Measurements from ENCODE around the gene TTLL6. TPM values are rescaled to one million over a fixed set of nuclear protein-coding genes. Genes with fewer than 3 reads are reported as not detected.
A peak's percentile ranks its signal among the peaks of the same experiment; 100 is the strongest.
"Not testable (repeated sequence)": the region's sequence is repeated elsewhere in the genome, so short reads cannot be mapped to it uniquely, and the experiment has no call there.

The TTLL6 gene
- under 1 TPM; 0.14 to 0.64 (median 0.40) TPM for polyA plus RNA-seq (ENCODE audit: insufficient read length in 3 of 3)

DNA sequence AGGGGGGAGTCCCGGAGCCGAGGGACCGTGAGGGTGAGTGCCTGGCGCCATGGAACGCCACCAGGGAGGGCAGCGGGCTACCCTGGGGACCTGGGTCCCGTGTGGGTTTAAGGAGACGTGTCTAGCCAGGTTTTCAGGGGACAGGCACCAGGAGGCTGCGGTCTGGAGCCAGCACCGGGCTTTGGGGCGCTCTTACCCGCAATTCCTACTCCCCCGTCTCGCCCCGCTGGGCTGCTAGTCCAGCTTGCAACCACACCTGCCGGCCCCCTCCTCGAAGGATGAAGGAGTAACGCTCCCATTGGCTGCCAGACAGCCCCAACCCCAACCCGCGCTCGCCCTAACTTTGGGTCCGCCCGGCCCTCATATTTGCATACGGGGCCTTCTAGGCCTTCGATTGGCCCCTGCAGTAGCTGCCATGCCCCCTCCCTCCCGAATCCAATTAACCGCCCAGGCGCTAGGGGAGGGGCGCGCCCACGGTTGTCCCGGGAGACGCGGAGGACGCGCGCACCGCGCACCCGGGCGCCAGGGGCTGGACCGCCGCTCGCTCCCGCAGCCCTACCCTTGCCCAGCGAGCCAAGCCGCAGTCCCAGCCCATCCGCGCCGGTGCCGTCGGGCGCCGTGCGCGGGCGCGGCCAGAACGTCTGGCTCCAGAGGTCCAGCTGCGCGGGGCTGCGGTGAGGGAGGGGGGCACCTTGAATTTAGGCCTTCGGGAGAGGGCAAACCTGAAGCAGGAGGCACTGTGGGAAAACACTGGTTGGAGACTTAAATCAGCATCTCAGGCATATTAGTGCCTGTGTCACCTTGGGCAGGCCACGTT lies at the start of gene TTLL6:
TTLL6 (minus strand) TSS at position 456 of the 817 bp plus-strand sequence; CDS start at position 299, 157 bp downstream.
- peak in 1 of 3 donors; percentile 80 for DNase-seq (ENCODE audit: low read depth in 3 of 3, low spot score in 2 of 3)

DNA sequence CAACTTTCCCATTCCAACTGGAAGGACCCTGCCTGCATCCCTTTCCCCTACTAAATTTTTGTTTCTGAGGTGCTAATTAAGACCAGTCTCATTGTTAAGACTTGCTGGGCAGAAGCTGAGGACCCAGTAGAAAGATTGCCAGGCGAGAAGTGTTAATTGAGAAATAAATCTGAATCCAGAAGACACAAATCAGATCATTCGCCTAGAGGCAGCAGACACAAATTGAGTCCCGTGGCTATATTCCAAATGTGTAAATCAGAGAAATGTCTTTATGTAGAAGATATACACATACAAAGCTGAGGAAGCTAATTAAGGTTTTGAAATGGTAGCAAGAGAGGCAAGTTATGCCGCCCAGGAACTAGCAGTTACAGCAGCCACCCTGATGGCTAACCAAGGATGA lies 43.4 kb upstream of the TTLL6 start:
- DNase-seq (ENCODE audit: low read depth in 3 of 3, low spot score in 2 of 3), result no peak

DNA sequence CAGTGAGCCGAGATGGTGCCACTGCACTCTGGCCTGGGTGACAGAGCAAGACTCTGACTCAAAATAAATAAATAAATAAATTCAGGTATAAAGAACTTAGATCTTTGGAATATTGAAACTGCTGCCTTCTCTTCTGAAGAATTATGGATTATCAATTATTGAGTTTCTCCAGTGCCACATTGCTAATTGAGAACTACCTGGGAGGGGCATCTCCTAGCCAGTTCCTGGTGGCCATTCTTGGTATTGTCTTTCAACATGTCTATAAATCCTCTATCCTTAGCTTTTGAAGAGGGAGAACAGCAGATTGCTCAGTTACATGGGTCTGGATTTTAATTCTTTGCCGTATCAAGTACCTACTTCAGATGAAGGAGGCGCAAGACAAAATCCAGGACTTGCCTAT lies 43.0 kb upstream of the TTLL6 start:
- no peak for DNase-seq (ENCODE audit: low read depth in 3 of 3, low spot score in 2 of 3)

DNA sequence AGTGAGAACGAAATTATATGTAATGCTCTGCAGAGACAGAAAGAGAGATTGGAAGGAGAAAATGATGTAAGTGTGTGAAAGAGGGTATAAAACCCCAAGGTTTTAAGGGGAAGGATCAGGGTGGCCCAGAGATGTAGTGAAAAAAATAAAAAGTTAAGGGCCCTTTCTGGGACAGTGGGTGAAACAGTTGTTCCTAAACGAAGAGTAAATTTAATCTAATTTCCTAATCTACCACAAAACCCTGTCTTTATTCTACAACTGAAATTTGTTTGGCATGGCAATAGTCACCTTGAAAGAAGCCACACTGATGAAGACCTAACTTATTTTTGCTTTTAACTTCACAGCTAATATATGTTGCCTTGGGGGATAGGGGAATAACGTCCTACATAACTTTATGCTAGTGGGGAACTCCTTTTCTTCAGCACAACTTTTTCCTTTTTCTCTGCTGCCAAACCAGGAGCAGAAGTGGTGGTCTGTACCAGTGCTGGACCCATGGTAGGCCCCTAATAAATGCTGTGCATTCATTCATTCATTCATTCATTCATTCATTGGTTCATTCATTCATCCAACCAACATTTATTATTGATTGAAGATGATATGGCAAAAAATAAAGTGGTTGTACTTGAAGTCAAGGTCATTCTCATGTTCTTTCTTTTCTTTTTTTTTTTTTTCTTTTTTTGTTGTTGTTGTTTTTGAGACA lies 39.2 kb upstream of the TTLL6 start:
- no peak for DNase-seq (ENCODE audit: low read depth in 3 of 3, low spot score in 2 of 3)

DNA sequence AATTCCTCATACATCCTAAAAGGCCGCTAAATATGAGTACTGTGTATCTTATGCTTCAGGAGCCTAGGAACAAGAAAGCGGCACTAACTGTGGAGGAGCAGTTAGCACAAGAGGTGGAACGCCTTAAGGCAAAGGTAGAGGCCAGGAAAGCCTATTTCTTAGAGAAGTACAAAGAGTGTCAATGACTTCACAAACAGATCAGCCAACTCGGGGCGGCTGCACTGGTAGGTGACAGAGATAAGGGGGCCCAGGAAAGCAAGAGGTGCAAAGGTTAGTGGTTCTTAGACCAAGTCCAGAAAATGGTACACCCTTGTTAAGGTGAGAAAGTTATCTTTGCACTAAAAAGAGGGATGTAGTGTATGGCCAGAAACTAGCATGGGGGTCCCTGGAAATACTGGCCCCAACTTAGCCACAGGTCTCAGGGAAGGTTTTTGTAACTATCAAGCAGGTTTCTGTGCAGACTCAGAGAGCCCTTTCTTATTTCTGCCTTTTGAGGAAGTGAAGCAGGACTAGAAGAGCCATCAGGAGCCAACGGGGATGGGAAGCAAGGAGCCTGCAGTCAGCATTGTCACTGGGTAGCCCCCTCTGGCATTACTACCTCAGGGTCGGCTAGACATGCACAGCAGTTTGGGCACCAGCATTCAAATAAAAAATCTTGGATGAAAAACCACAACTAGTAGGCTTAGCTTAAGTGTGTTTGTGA lies 37.9 kb upstream of the TTLL6 start:
- no peak for DNase-seq (ENCODE audit: low read depth in 3 of 3, low spot score in 2 of 3)

- no peak for DNase-seq (ENCODE audit: low read depth in 3 of 3, low spot score in 2 of 3)
Measured at GRCh38 chr17:48850792-48851323, 33.8 kb upstream of the TTLL6 start.

DNA sequence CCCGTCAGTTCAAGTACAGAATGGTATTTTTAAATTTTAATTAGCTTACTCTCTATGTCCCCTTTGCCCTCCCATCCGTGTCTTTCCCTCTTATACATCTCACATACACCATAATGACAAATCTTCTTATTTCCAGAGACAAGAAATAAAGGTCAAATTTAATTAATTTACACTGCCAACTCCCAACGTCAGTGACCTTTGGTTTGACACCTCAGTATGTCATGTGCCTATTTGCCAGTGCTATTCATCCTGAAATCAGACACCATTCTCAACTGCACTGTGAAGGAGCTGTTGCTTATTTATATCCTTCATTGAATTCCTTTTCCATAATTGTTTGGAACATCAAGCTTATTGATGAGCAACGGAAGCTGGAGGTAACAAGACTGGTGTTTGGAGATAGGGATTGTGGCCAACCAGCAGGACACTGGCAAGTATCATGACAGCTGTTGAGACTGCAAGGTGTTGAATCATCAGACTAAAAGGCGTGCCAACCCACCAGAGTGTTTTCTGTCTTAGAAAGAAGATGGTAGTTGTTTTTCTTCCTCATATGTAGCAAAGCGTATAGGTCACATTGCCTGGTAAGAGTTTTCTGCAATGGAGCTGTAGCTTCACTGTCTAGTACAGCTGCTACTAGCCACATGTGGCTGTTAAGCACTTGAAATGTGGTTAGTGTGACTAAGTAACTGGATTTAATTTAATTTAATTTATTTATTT lies 26.3 kb upstream of the TTLL6 start:
- no peak for DNase-seq (ENCODE audit: low read depth in 3 of 3, low spot score in 2 of 3)

DNA sequence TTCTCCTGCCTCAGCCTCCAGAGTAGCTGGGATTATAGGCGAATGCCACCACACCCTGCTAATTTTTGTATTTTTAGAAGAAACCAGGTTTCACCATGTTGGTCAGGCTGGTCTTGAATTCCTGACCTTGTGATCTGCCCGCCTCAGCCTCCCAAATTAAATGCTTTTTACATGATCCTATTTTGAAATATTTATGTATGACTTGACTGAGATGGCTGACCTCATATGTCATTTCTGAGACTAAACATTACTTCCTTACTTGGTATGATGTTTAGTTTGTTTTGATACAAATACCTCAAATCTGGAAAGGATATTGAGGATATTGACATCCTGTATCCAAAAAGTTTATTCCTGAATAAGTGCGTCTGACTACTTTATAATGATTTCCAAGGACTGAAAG lies 25.7 kb upstream of the TTLL6 start:
- DNase-seq (ENCODE audit: low read depth in 3 of 3, low spot score in 2 of 3), result no peak

DNA sequence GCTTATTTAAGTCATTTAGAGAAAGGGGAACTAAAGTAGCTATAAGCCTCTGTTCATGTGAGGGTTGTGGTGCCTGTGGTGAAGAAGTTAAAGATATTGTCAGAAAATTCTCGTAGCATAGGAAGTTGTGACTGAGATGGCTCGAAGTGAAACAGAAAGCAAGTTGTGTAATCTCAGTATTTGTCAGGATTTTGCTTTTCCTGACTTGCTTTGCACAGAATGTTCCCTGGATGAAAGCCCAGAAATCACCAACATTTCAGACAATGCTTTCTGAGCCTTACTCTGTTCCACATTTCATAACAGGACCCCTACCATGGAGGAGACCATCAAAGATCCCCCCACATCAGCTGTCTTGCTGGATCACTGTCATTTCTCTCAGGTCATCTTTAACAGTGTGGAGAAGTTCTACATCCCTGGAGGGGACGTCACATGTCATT lies 24.4 kb upstream of the TTLL6 start:
- no peak for DNase-seq (ENCODE audit: low read depth in 3 of 3, low spot score in 2 of 3)

GRCh38 chr17:48840441-48840840 lies 23.4 kb upstream of the TTLL6 start:
- DNase-seq (ENCODE audit: low read depth in 3 of 3, low spot score in 2 of 3), result no peak

DNA sequence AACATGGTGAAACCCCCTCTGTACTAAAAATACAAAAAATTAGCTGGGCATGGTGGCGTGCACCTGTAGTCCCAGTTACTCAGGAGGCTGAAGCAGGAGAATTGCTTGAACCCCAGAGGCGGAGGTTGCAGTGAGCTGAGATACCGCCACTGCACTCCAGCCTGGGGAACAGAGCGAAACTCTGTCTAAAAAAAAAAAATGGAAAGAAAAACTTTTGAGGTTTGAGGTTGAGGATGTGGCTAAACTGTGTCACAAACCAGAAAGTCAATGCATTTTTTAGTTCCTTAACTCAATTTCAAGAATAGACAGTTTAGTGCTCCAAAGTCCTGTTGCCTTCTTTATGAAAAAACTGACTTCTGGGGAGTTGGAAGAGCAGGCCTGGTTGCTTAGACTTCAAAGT lies 20.4 kb upstream of the TTLL6 start:
- DNase-seq (ENCODE audit: low read depth in 3 of 3, low spot score in 2 of 3), result not testable (repeated sequence)

GRCh38 chr17:48835971-48836370 lies 18.9 kb upstream of the TTLL6 start:
- DNase-seq (ENCODE audit: low read depth in 3 of 3, low spot score in 2 of 3), result no peak

DNA sequence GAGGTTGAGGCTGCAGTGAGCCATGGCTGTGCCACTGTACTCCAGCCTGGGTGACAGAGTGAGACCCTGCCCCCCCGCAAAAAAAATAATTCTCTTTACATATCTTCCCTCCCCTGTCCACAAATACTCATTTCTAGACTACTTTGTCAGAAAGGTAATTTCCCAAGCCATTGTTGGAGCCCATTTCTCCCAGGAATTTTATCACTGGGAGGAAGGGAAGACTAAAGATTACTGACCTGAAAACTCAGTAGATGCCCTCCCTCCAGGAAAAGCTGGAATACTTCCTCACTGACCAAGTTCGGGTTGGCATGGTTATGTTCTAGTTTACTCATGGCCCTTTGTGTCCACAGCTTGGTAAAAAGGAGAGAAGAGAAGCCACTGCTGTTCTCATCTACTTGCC lies 17.9 kb upstream of the TTLL6 start:
- no peak for DNase-seq (ENCODE audit: low read depth in 3 of 3, low spot score in 2 of 3)

DNA sequence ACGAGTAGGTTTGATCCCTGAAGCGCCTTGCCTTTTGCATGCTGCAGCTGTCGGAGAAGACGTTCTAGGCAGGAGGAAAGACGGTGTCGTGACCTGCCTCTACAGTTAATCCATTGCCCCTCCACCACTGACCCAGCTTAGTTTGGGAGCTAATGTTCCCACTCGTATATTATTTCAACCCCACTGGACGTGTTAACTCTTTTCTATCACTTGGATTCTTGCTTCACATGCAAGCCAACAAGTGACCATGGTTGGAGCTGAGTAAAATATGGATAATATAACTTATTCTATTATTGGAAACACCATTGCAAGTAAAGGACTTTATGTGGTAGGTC lies 14.5 kb upstream of the TTLL6 start:
- DNase-seq (ENCODE audit: low read depth in 3 of 3, low spot score in 2 of 3), result no peak

DNA sequence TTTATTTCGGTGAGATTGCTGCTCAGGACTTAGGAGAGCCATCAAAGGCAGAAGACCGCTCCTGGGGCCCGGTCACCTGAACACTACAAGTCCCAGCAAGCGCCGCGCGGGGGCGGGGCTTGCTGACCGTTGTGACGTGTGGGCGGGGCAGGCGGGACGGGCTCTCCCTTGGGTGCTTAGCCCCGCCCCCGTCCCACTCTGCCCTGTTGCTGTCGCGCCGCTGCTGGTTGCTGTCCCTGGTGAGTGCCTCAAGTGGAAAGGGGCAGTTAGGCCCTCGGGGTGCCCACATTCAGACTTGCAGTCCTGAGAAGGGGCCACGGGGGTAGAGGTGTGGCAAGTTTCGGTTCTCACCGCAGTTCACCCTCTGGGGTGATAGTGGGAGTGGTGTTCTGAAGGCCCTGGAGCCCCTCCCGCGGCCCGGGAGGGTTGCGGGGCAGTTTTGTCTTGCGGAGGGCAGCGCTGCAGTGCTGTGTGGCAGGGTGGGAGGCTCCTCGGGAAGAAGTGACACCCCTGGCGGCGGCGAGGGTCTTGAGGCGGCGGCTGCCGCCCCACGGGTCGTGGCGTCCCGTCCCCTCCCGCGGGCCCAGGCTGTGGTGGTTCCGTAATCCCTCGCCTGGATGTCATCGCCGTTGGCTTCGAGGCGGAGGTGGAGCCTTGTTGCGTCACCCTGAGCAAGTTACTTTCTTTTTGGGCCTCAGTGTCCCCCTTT lies 14.0 kb upstream of the TTLL6 start, which contains the start of gene CALCOCO2:
CALCOCO2 (plus strand) TSS at position 196 of the 709 bp plus-strand sequence. CDS start 10,673 bp downstream, outside the sequence.
- DNase-seq (ENCODE audit: low read depth in 3 of 3, low spot score in 2 of 3), result peak; percentile 72 to 85 (median 83)

DNA sequence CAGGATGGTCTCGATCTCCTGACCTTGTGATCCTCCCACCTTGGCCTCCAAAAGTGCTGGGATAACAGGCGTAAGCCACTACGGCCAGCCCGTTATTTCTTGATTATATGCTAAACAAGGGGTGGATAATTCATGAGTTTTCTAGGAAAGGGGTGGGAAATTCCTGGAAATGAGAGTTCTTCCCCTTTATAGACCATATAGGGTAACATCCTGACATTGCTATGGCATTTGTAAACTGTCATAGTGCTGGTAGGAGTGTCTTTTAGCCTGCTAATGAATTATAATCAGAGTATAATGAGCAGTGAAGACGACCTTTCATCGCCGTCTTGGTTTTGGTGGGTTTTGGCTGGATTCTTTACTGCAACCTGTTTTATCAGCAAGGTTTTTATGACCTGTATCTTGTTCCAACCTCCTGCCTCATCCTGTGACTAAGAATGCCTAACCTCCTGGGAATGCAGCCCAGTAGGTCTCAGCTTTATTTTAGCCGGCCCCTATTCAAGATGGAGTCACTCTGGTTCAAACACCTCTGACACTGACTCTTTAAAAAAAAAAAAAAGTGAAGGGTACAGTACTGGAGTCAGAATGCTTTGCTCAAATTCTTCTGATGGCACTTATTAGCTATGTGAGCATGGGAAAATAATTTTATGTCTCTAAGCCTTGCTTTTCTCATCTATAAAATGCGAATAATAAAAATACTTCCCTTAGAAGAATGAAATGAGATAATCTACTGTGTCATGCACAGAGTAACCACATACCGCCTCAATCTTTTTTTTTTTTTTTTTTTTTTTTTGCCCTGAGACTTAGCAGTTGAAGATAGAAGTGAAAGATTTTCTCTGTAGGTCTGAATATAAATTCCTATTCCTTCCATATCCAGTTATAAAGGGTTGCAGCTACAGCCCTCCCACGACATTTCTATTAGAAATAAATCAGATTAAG lies 8.7 kb upstream of the TTLL6 start:
- DNase-seq (ENCODE audit: low read depth in 3 of 3, low spot score in 2 of 3), result no peak

DNA sequence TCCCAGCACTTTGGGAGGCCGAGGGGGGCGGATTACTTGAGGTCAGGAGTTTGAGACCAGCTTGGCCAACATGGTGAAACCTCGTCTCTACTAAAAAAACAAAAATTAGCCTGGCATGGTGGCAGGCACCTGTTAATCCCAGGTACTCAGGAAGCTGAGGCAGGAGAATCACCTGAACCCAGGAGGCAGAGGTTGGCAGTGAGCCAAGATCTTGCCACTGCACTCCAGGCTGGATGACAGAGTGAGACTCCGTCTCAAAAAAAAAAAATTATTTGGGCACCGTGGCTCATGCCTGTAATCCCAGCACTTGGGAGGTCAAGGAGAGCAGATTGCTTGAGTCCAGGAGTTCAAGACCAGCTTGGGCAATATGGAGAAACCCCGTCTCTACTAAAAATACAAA lies 3.9 kb upstream of the TTLL6 start:
- not testable (repeated sequence) for DNase-seq (ENCODE audit: low read depth in 3 of 3, low spot score in 2 of 3)

DNA sequence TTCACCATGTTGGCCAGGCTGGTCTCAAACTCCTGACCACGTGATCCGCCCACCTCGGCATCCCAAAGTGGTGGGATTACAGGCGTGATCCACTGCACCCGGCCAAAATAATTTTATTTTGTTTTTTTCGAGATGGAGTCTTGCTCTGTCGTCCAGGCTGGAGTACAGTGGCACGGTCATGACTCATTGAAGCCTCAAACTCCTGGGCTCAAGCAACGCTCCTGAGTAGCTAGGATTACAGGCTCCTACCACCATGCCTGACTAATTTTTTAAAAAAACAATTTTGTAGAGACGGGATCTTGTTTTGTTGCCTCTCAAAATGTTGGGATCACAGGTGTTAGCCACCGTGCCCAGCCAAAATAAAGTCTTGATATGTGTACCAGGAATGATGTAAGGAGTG lies 2.4 kb upstream of the TTLL6 start:
- no peak for DNase-seq (ENCODE audit: low read depth in 3 of 3, low spot score in 2 of 3)

GRCh38 chr17:48818361-48818841 lies 1.4 kb upstream of the TTLL6 start:
- DNase-seq (ENCODE audit: low read depth in 3 of 3, low spot score in 2 of 3), result no peak
